ENCODE results near the gene ADAM10. TPM values are rescaled to one million over a fixed set of nuclear protein-coding genes. Genes with fewer than 3 reads are reported as not detected.

ADAM10 gene
- total and polyA plus RNA-seq, 2 of the 8 experiments (the other 6 are each of a cell fraction or from before 2014, with no cell fraction given), result 46.5 to 163 TPM

DNA sequence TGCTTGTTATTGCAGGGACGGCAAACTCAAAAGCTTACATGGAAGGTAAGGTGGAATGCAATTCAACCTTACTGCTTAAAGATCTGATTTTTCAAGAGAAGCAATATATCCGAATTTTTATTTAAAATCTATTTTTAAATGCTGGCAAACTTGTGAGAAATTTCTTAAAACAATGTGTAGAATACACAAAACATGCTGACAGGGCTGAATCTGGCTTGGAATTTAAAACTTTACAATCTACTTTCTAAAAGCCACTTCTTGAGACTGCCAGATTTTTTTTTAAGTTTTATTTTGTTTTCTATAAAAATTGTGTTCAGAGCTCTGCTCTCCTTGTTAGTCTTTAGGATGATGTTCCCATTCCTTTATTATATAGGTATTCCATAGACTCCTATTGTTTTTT is 146.7 kb downstream of the ADAM10 start:
- ChIA-PET CTCF (ENCODE audit: partially characterized antibody) (no interaction called here), POLR2A (ENCODE audit: partially characterized antibody) (interaction anchor here (0.7 kb wide), 1 partner anchor 28 kb away, joined by 3 read pairs; no protein-coding TSS in a partner anchor)
- Histone ChIP-seq H3K4me1 (replicated peaks in 1 of 4; ENCODE audit: control insufficient read depth in 3 of 4, insufficient read depth in 4 of 4, low read length in 3 of 4) (peaks cover 0 to 4% (median 0%) of the 10 kb centered on the region in 4 experiments; a peak in 2 of 7 replicates), H2BK15ac (ENCODE audit: low read length) (no peak overlapping the region), H3K9ac (replicated peaks in 1 of 4; ENCODE audit: extremely low read depth in 1 of 4, low read depth in 3 of 4, low read length in 3 of 4) (no peak overlapping the region), H2AFZ (ENCODE audit: low read length) (no peak overlapping the region), H3K27me3 (replicated peaks in 1 of 4; ENCODE audit: control insufficient read depth in 3 of 4, extremely low read depth in 1 of 4, insufficient read depth in 3 of 4, low read length in 3 of 4) (no peaks in the 10 kb centered on the region), H3K23ac (ENCODE audit: insufficient read length) (no peak overlapping the region), H2BK5ac (ENCODE audit: low read depth, low read length) (no peak overlapping the region), H2BK12ac (ENCODE audit: low read depth, low read length) (no peak overlapping the region), H4K20me1 (replicated peaks in 1 of 2; ENCODE audit: control insufficient read depth in 1 of 2, insufficient read depth in 2 of 2, low read length in 2 of 2) (no peaks in the 10 kb centered on the region), H3K79me1 (ENCODE audit: low read depth, low read length) (no peaks in the 10 kb centered on the region), H3K36me3 (ENCODE audit: control insufficient read depth in 2 of 4, insufficient read depth in 4 of 4, low read length in 3 of 4) (no peaks in the 10 kb centered on the region; a peak in 1 of 8 replicates), H2BK120ac (replicated peaks; ENCODE audit: low read depth, low read length) (no peak overlapping the region), H3K79me2 (ENCODE audit: control insufficient read depth in 1 of 2, insufficient read depth in 2 of 2, low read length in 2 of 2) (no peaks in the 10 kb centered on the region), H3K23me2 (ENCODE audit: low read depth, low read length) (no peaks in the 10 kb centered on the region), H4K91ac (replicated peaks; ENCODE audit: insufficient read length, low read length) (no peak overlapping the region), H3K4me2 (ENCODE audit: insufficient read depth in 1 of 2, low read depth in 2 of 2, low read length in 2 of 2) (no peak overlapping the region), H3K14ac (ENCODE audit: insufficient read length) (no peak overlapping the region), H3K56ac (replicated peaks; ENCODE audit: insufficient read length, low read depth, low read length) (no peak overlapping the region), H4K8ac (ENCODE audit: extremely low read depth, insufficient read depth, low read length) (no peak overlapping the region), H4K5ac (ENCODE audit: insufficient read length, low read depth, low read length) (no peak overlapping the region), H3K9me3 (ENCODE audit: insufficient read depth in 2 of 2, low read depth in 1 of 2, low read length in 1 of 2) (no peaks in the 10 kb centered on the region), H2AK5ac (ENCODE audit: low read depth, low read length) (no peak overlapping the region), H3K18ac (ENCODE audit: extremely low read depth, low read length) (no peak overlapping the region), H3K4ac (replicated peaks; ENCODE audit: insufficient read length, low read depth, low read length) (no peak overlapping the region), H2BK20ac (ENCODE audit: low read length) (no peak overlapping the region), H3K4me3 (ENCODE audit: extremely low read depth in 1 of 4, insufficient read depth in 2 of 4, low read depth in 3 of 4, low read length in 4 of 4) (no peak overlapping the region), H3K27ac (ENCODE audit: low read depth, low read length) (no peak overlapping the region)
- no peak for TF ChIP-seq GTF2F1 (IDR thresholded peaks at IDR 0.05; ENCODE audit: borderline replicate concordance, low read depth, low read length)
- no peak for TF ChIP-seq SP1 (IDR thresholded peaks at IDR 0.05; ENCODE audit: low read depth, low read length)
- TF ChIP-seq RXRA (IDR thresholded peaks at IDR 0.05; ENCODE audit: insufficient read depth, low read depth, low read length), result no peak
- TF ChIP-seq YY1 (IDR thresholded peaks at IDR 0.05; ENCODE audit: low read depth, low read length), result no peak
- TF ChIP-seq SP2 (IDR thresholded peaks at IDR 0.05; ENCODE audit: low read length), result no peak
- TF ChIP-seq RFX5 (IDR thresholded peaks at IDR 0.05; ENCODE audit: borderline replicate concordance, low read depth, low read length), result no peak
- no peak for TF ChIP-seq TCF12 (IDR thresholded peaks at IDR 0.05; ENCODE audit: low read depth, low read length)
- TF ChIP-seq HDAC2 (IDR thresholded peaks at IDR 0.05; ENCODE audit: borderline replicate concordance in 1 of 2, low read depth in 2 of 2, low read length in 2 of 2), result no peak
- no peak for TF ChIP-seq RNF2 (IDR thresholded peaks at IDR 0.05; ENCODE audit: borderline replicate concordance, low read depth, low read length, missing control alignments, poor library complexity, severe bottlenecking)
- TF ChIP-seq CHD2 (IDR thresholded peaks at IDR 0.05; ENCODE audit: low read length), result no peak
- DNase-seq (ENCODE audit: low read depth in 1 of 2, low spot score in 2 of 2) (no peak), FAIRE-seq (no peak)
- whole genome bisulfite sequencing, 2 experiments (ENCODE audit: extremely low coverage in 1 of 2, insufficient coverage in 1 of 2, insufficient read length in 1 of 2, insufficient replicate concordance in 2 of 2, low coverage in 1 of 2, low lambda C conversion rate in 2 of 2, missing lambda C conversion rate in 1 of 2), result 82% methylated on average over 2 of the region's 2 CpGs; no CpG with 5 or more reads in 1 of the 2 experiments

All from H1 (cell line).